Adrenal gland (tissue), 12 donors: ENCODE measurements around the gene CTBP1. TPM values are rescaled to one million over a fixed set of nuclear protein-coding genes. Genes with fewer than 3 reads are reported as not detected.

Source experiments
- DNase-seq, 7 donors: peaks; one replicate each; pipeline ENCODE4 v3.0.0-alpha.2; 2019 to 2020
- H3K27ac ChIP-seq, 5 donors: fragments of 200-600 bp; sonication (generic) in 4 of 5; 1 replicate in 3 of 5; 2 replicates in 2 of 5; pipeline versions ENCODE4 v1.5.1 to v1.8.0; 2016 to 2020; ENCODE audit warnings: mild to moderate bottlenecking in 1 of 5
- H3K27me3 ChIP-seq: fragments of 200-600 bp; 2 replicates; pipeline ENCODE4 v1.8.0; 2021
- H3K36me3 ChIP-seq, 2 donors: fragments of 200-600 bp; replicated peaks in 1 of 2; 1 replicate in 1 of 2; 2 replicates in 1 of 2; pipeline versions ENCODE4 v1.5.1 to v1.8.0; 2018 to 2022
- H3K4me1 ChIP-seq, 2 donors: fragments of 200-600 bp; replicated peaks in 1 of 2; 1 replicate in 1 of 2; 2 replicates in 1 of 2; pipeline versions ENCODE4 v1.5.1 to v1.8.0; 2018 to 2021
- H3K4me3 ChIP-seq, 4 donors: fragments of 200-600 bp; sonication (generic) in 3 of 4; one replicate each; pipeline ENCODE4 v1.5.1; 2016 to 2018
- H3K9me3 ChIP-seq, 3 donors: fragments of 200-600 bp; sonication (generic) in 1 of 3; replicated peaks in 1 of 3; 1 replicate in 2 of 3; 2 replicates in 1 of 3; pipeline versions ENCODE4 v1.5.1 to v1.8.0; 2016 to 2021
- CTCF ChIP-seq, 6 experiments: fragments of 450-650 bp in 4 of 6; fragments of 200-600 bp in 2 of 6; sonication (generic) in 1 of 6; IDR thresholded peaks; 1 replicate in 5 of 6; 2 replicates in 1 of 6; pipeline versions ENCODE4 v1.5.1 to v1.8.0; 2016 to 2021; ENCODE audit warnings: antibody characterized with exemption in 6 of 6, mild to moderate bottlenecking in 2 of 6, moderate library complexity in 1 of 6
- POLR2A ChIP-seq, 2 donors: fragments of 450-650 bp; IDR thresholded peaks; one replicate each; pipeline ENCODE4 v1.6.1; 2017; ENCODE audit warnings: antibody characterized with exemption in 2 of 2, mild to moderate bottlenecking in 2 of 2, moderate library complexity in 1 of 2
- WGBS, 4 donors: extraction: QIAGEN DNeasy Blood & Tissue Kit in 2 of 4; methylation state at CpG; one replicate each; pipeline versions ENCODE4 v1.1.5 to v1.1.7; 2013 to 2017; 5-methylcytosine and 5-hydroxymethylcytosine counted together
- intact Hi-C, 2 donors: fragments of 100-400 bp; cut with DNase I; formaldehyde crosslinking; loops; one replicate each; pipeline versions ENCODE4 v1.14.1 to v1.15.0; 2022 to 2023
- polyA plus RNA-seq, 3 donors: library from polyadenylated mRNA; stranded (reverse); fragments of 200-250 nt in 2 of 3; fragments of 350-450 nt in 1 of 3; fragmentation: Illumina TruSeq in 1 of 3; extraction: RNeasy Lipid Tissue Mini Kit (QIAGEN cat#74804) in 1 of 3; gene quantifications; one replicate each; pipeline ENCODE4 v1.2.3, GENCODE V29; 2013 to 2014
- total RNA-seq, 9 donors: library from RNA; depleted of rRNA in 4 of 9; stranded (reverse); fragments of >200 nt in 4 of 9; fragments of 120-200 nt in 1 of 9; fragmentation: NEBNext Ultra II Directional in 1 of 9; extraction: Animal tissue kit (Norgen Biotek cat#: 25700) in 1 of 9; gene quantifications; one replicate each; pipeline versions ENCODE4 v1.1.0 to v1.2.4, GENCODE V29; 2013 to 2023
- donor health status: healthy with polysubstance abuse.
- donor health status: Bipolar disorder and iron deficiency.
- donor health status: DM: yes; HTN: yes; CAD: no.
- donor health status: DM: no; HTN: no; CAD: no.
- donor health status: DM: no; HTN: no; CAD: no.
- donor health status: DM: yes; HTN: yes; CAD: no.

The CTBP1 gene
- total and polyA plus RNA-seq, 12 donors: 45.7 to 293 (median 159) TPM

- peaks cover 26 to 40% of the 10 kb centered on the region in 2 donors for H3K4me1 ChIP-seq
- intact Hi-C loops: no loop called here
- no peak overlapping the region for H3K27ac ChIP-seq
- no peaks in the 10 kb centered on the region for H3K9me3 ChIP-seq
- TF ChIP-seq CTCF (IDR thresholded peaks at IDR 0.05) (no peak), POLR2A (IDR thresholded peaks at IDR 0.05) (no peak)
- no peaks in the 10 kb centered on the region for H3K36me3 ChIP-seq
- WGBS, 4 donors: 88 to 91% (median 89%) methylated on average over 6 to 13 of the region's 13 CpGs
- no peak overlapping the region for H3K4me3 ChIP-seq
- DNase-seq: peak in 2 of 7 donors; percentile 18 to 43
- no peaks in the 10 kb centered on the region for H3K27me3 ChIP-seq
Measured at GRCh38 chr4:1196421-1197183, 52.3 kb downstream of the CTBP1 start.

GRCh38 chr4:1195891-1196401 is 53.0 kb downstream of the CTBP1 start:
- peak in 2 of 7 donors; percentile 18 to 35 for DNase-seq
- no peaks in the 10 kb centered on the region for H3K27me3 ChIP-seq
- intact Hi-C loops: no loop called here
- H3K4me1 ChIP-seq: peaks cover 26 to 35% of the 10 kb centered on the region in 2 donors
- 80 to 87% (median 87%) methylated on average over 7 to 16 of the region's 16 CpGs for WGBS, 4 donors
- no peaks in the 10 kb centered on the region for H3K9me3 ChIP-seq
- H3K27ac ChIP-seq: no peak overlapping the region
- no peaks in the 10 kb centered on the region for H3K36me3 ChIP-seq
- TF ChIP-seq CTCF (IDR thresholded peaks at IDR 0.05) (no peak), POLR2A (IDR thresholded peaks at IDR 0.05) (no peak)
- no peak overlapping the region for H3K4me3 ChIP-seq

- H3K4me1 ChIP-seq: peaks cover 26 to 29% of the 10 kb centered on the region in 2 donors
- no peak overlapping the region for H3K4me3 ChIP-seq
- no peaks in the 10 kb centered on the region for H3K36me3 ChIP-seq
- intact Hi-C loops: no loop called here
- 60 to 100% (median 85%) methylated on average over 1 to 29 of the region's 29 CpGs for WGBS, 4 donors
- no peaks in the 10 kb centered on the region for H3K9me3 ChIP-seq
- TF ChIP-seq CTCF (IDR thresholded peaks at IDR 0.05): no peak
- no peak for TF ChIP-seq POLR2A (IDR thresholded peaks at IDR 0.05)
- no peaks in the 10 kb centered on the region for H3K27me3 ChIP-seq
- peak in 4 of 7 donors; percentile 13 to 44 (median 24) for DNase-seq
- H3K27ac ChIP-seq: peak overlapping the region in 1 of 5 donors; percentile 81
Measured at GRCh38 chr4:1195109-1195671, 53.7 kb downstream of the CTBP1 start.
